Sigmoid colon (tissue), 4 donors: ENCODE results near the gene ZNF667.

Experiments
- POLR2A ChIP-seq, 2 donors: fragments of 450-650 bp; IDR thresholded peaks; one replicate each; pipeline ENCODE4 v1.6.1; 2016; ENCODE audit warnings: antibody characterized with exemption in 2 of 2, mild to moderate bottlenecking in 2 of 2, moderate library complexity in 2 of 2
- POLR2AphosphoS5 ChIP-seq, 4 donors: sonication (generic); formaldehyde crosslinking; IDR thresholded peaks; one replicate each; pipeline ENCODE4 v1.6.1; 2017; ENCODE audit warnings: antibody characterized with exemption in 4 of 4

DNA sequence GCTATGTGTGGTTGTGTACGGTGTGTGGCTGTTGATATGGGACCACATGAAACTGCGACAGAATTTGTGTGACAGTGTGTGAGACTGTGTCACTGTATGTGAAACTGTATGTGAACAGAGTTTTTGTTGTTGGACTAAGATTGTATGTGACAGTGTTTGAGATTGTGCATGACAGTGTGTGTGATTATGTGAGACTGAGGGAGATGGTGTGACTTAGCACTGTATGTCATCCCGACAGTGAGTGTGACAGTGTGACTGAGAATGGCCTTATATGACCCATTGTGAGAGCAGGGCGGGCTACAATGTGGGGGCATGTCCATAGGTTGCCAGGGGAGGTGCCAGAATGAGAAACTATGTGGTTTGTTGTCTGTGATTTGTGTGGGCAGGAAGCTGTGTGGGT is 72.1 kb downstream of the ZNF667 start:
- TF ChIP-seq POLR2AphosphoS5 (IDR thresholded peaks at IDR 0.05): no peak
- no peak for TF ChIP-seq POLR2A (IDR thresholded peaks at IDR 0.05)
